EL (cell line): ENCODE results near the gene NEK6.

Experiments
- DNase-seq: peaks from one replicate; pipeline ENCODE4 v3.0.0-alpha.2; 2016

NEK6 gene

GRCh38 chr9:124357721-124358361 lies 100.1 kb downstream of the NEK6 start:
- no peak for DNase-seq

- DNase-seq = no peak
These were observed 100.9 kb downstream of the NEK6 start for GRCh38 chr9:124358631-124359030.

GRCh38 chr9:124359426-124359825 lies 101.7 kb downstream of the NEK6 start:
- DNase-seq = no peak

- no peak for DNase-seq
These were observed 102.3 kb downstream of the NEK6 start for GRCh38 chr9:124359855-124360678.

GRCh38 chr9:124361128-124361527 lies 103.4 kb downstream of the NEK6 start:
- DNase-seq = no peak

GRCh38 chr9:124363326-124364096 lies 105.8 kb downstream of the NEK6 start:
- no peak for DNase-seq

GRCh38 chr9:124364141-124364540 lies 106.4 kb downstream of the NEK6 start:
- DNase-seq = no peak

- DNase-seq = no peak
These were observed 107.3 kb downstream of the NEK6 start for GRCh38 chr9:124365036-124365435.

- peak; percentile 55 for DNase-seq
These were observed 108.9 kb downstream of the NEK6 start for GRCh38 chr9:124366476-124367220.

GRCh38 chr9:124368692-124369091 lies 110.9 kb downstream of the NEK6 start:
- no peak for DNase-seq

- no peak for DNase-seq
These were observed 111.6 kb downstream of the NEK6 start for GRCh38 chr9:124369231-124369797.

GRCh38 chr9:124370896-124371582 lies 113.3 kb downstream of the NEK6 start:
- peak; percentile 26 for DNase-seq

- no peak for DNase-seq
These were observed 114.3 kb downstream of the NEK6 start for GRCh38 chr9:124372038-124372437.

- DNase-seq = no peak
These were observed 115.6 kb downstream of the NEK6 start for GRCh38 chr9:124373386-124373785.

GRCh38 chr9:124373851-124374250 lies 116.1 kb downstream of the NEK6 start:
- DNase-seq = no peak

- DNase-seq = no peak
These were observed 118.0 kb downstream of the NEK6 start for GRCh38 chr9:124375726-124376125.

- DNase-seq = no peak
These were observed 118.6 kb downstream of the NEK6 start for GRCh38 chr9:124376329-124376728.

GRCh38 chr9:124377551-124378406 lies 120.0 kb downstream of the NEK6 start:
- DNase-seq = no peak

GRCh38 chr9:124381170-124381945 lies 123.6 kb downstream of the NEK6 start:
- DNase-seq = peak; percentile 39

- DNase-seq = no peak
These were observed 126.5 kb downstream of the NEK6 start for GRCh38 chr9:124384210-124384609.
